ENCODE measurements around the gene SPTLC2.

Gene SPTLC2

DNA sequence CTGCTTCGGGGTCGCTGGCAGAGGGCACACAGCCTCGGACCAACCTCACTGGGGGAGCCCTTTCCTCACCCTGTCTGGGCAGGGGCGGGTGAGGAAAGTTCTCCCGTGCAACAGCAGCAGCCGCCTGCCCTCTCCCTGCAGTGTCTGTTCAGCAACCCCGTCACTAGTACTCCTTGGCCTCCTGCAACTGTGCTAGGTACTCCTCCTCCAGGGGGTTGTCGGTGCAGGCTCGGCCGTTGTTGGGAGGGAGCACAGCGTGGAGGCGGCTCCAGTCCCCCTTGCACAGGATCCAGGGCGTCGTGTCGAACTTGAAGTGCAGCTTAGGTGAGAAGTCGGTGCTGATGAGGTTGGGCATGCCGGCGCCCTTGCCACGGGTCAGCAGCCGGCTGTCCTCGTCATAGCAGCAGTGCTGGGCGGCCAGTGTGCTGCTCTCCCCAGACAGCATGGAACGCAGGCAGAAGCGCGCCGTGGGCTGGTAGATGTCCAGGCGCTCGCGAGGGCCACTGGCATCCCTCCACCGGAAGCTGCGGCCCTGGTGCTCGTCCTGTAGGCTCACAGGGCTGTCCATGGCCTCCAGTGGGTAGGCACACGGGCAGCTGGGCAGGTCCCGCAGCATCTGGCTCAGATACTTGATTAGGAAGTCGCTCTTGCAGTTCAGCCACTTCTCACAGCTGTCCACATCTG lies 140.9 kb downstream of the SPTLC2 start:
- DNase-seq = no peak
- peaks cover 2% of the 10 kb centered on the region for H3K27me3 ChIP-seq (replicated peaks)
- TF ChIP-seq, protein P1, sequence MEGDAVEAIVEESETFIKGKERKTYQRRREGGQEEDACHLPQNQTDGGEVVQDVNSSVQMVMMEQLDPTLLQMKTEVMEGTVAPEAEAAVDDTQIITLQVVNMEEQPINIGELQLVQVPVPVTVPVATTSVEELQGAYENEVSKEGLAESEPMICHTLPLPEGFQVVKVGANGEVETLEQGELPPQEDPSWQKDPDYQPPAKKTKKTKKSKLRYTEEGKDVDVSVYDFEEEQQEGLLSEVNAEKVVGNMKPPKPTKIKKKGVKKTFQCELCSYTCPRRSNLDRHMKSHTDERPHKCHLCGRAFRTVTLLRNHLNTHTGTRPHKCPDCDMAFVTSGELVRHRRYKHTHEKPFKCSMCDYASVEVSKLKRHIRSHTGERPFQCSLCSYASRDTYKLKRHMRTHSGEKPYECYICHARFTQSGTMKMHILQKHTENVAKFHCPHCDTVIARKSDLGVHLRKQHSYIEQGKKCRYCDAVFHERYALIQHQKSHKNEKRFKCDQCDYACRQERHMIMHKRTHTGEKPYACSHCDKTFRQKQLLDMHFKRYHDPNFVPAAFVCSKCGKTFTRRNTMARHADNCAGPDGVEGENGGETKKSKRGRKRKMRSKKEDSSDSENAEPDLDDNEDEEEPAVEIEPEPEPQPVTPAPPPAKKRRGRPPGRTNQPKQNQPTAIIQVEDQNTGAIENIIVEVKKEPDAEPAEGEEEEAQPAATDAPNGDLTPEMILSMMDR (IDR thresholded peaks at IDR 0.05; ENCODE audit: low read depth, low read length, missing control alignments) = no peak
- in situ Hi-C loops (cut with HindIII; ENCODE audit: low pct_ligation_motif_present, low sequenced_read_pairs) = no loop called here
- H3K27ac ChIP-seq = no peak overlapping the region
- H3K36me3 ChIP-seq (replicated peaks) = no peaks in the 10 kb centered on the region
- no peak overlapping the region for H3K4me3 ChIP-seq (ENCODE audit: low read depth, low read length)

DNA sequence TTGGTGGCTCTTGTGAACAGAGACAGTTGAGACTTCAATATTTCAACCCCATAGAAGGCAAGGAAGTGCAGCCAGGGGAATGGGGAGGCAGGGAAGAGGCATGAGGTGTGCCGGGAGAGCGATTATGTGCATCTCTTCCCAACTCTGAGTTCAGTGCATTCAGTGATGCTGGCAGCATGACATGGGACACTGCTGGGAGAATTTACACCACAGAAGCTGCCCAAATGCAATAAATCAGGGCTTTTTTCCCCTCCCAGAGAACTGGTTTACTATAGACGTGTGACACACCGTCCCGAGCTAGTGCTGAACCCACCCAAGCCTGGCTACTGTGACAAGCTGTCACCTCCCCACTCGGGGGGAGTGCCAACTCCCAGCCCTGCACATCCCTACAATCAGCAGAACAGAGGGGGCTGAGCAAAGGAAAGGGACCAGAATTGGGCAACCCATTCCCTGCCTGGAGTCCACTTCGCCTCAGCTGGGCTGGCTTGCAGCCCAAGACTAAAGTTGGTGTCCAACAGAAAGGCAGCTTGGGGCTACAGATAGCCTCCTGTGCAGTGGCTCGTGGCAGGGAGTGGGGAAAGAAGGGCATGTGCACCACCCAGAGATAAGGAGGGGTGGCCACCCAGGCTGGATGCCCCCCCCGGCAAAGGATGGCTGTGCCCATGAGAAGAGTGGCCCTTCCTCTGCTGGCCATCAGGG lies 141.8 kb downstream of the SPTLC2 start:
- peaks cover 2% of the 10 kb centered on the region for H3K27me3 ChIP-seq (replicated peaks)
- H3K4me3 ChIP-seq (ENCODE audit: low read depth, low read length) = no peak overlapping the region
- no peak overlapping the region for H3K27ac ChIP-seq
- H3K36me3 ChIP-seq (replicated peaks) = no peaks in the 10 kb centered on the region
- TF ChIP-seq, protein P1 (IDR thresholded peaks at IDR 0.05; ENCODE audit: low read depth, low read length, missing control alignments) = no peak
- in situ Hi-C loops (cut with HindIII; ENCODE audit: low pct_ligation_motif_present, low sequenced_read_pairs) = no loop called here
- DNase-seq = no peak

DNA sequence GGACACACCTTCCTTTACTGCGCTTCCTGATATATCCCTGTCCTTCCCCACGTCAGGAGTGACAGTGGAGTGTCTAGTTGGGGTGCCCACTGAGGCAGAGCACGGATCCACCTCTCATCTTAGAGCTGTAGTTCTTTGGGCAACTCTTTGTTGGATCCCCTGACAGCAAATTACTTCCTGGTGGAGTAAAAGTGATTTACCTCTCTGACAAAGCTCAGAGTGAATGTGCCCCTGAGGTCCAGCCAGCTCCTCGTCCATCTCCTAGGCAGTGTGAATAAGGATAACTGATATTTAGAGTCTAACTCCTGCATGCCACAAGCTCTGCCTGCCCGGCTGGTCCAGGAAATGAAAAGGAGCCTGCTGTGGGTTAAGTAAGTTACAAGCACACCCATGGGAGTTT lies 142.5 kb downstream of the SPTLC2 start:
- in situ Hi-C loops (cut with HindIII; ENCODE audit: low pct_ligation_motif_present, low sequenced_read_pairs) = no loop called here
- Histone ChIP-seq H3K4me3 (ENCODE audit: low read depth, low read length) (no peak overlapping the region), H3K36me3 (replicated peaks) (peaks cover 7% of the 10 kb centered on the region), H3K27ac (no peak overlapping the region), H3K27me3 (replicated peaks) (peaks cover 2% of the 10 kb centered on the region)
- DNase-seq = no peak
- TF ChIP-seq, protein P1 (IDR thresholded peaks at IDR 0.05; ENCODE audit: low read depth, low read length, missing control alignments) = no peak

DNA sequence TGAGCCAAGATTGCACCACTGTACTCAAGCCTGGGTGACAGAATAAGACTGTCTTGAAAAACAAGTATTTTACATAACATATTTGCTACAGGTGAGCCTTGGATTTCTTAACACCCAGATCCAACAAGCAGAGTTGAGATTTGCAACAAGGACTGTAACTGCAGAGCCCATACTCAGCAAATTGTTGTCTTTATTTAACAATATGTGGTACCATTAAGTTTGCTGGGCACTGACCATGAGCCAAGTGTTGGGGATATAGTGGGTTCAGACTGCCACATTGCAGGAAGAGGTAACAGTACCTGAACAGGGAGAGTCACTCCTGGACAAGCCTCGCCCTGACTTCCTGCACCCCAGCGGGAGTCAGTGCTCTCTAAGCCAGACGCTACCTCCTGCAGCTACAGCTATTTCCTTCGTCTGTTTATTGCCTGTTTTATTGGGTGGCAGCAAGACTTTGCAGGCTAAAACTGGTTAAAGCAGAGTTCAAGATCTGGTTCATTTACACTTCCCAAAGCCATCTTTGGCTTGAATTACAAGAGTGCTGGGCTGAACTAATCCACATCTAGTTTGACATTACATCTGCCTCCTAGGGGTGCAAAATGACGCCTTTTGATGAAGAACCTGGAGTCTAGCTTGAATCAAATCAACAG lies 146.1 kb downstream of the SPTLC2 start:
- in situ Hi-C loops (cut with HindIII; ENCODE audit: low pct_ligation_motif_present, low sequenced_read_pairs) = no loop called here
- TF ChIP-seq, protein P1 (IDR thresholded peaks at IDR 0.05; ENCODE audit: low read depth, low read length, missing control alignments) = no peak

DNA sequence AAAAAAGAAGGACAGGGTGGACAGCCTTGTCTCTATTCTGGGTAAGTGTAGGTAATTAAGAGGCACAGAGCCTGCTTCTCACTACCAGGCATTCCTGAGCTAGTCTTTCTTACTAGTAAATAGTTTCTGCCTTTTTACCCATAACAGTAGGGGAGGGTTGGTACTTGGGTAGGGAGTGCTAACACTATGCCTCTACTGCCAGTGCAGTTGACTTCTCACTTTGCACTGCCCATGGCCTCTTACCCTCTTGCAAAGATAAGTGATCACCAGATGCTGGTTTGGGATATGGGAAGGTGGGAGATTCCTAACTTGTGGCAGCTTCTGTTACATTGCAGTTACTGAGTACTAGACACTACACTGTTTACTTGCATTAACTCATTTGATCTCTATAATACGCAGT lies 146.9 kb downstream of the SPTLC2 start:
- Histone ChIP-seq H3K27ac (no peak overlapping the region), H3K4me3 (ENCODE audit: low read depth, low read length) (no peak overlapping the region), H3K36me3 (replicated peaks) (peaks cover 42% of the 10 kb centered on the region), H3K27me3 (replicated peaks) (peaks cover 2% of the 10 kb centered on the region)
- TF ChIP-seq, protein P1 (IDR thresholded peaks at IDR 0.05; ENCODE audit: low read depth, low read length, missing control alignments) = no peak
- no peak for DNase-seq
- in situ Hi-C loops (cut with HindIII; ENCODE audit: low pct_ligation_motif_present, low sequenced_read_pairs) = no loop called here

More for the DNA sequence above, 146.1 kb downstream of the SPTLC2 start:
- no peak for DNase-seq
- H3K36me3 ChIP-seq (replicated peaks) = peaks cover 34% of the 10 kb centered on the region
- H3K27ac ChIP-seq = no peak overlapping the region
- no peak overlapping the region for H3K4me3 ChIP-seq (ENCODE audit: low read depth, low read length)
- peaks cover 2% of the 10 kb centered on the region for H3K27me3 ChIP-seq (replicated peaks)

All from brain microvascular endothelial cell (primary cell).